ENCODE measurements around the gene TARDBP. TPM values are rescaled to one million over a fixed set of nuclear protein-coding genes. Genes with fewer than 3 reads are reported as not detected.

Gene TARDBP
- total RNA-seq, 1 experiment from 2014 or later = 283 TPM

GRCh38 chr1:11058595-11059154 is 46.2 kb downstream of the TARDBP start:
- BruUV-seq (replicated peaks) = TSS peak; percentile 18
- no peak for DNase-seq (ENCODE audit: low spot score)
- intact Hi-C loops (cut with micrococcal nuclease; ENCODE audit: unreplicated experiment) = no loop called here
- Histone ChIP-seq H3K27ac (ENCODE audit: low read depth, low read length, poor library complexity, severe bottlenecking) (peak overlapping the region; percentile 78), H3K4me1 (ENCODE audit: insufficient read depth, low read length, poor library complexity, severe bottlenecking) (peaks cover 4% of the 10 kb centered on the region), H3K36me3 (ENCODE audit: insufficient read depth, low read length, poor library complexity, severe bottlenecking) (peaks cover 29% of the 10 kb centered on the region), H3K4me3 (ENCODE audit: low read depth, low read length, poor library complexity, severe bottlenecking) (peak overlapping the region; percentile 87), H3K27me3 (replicated peaks; ENCODE audit: insufficient read depth, low read depth, low read length, poor library complexity) (no peaks in the 10 kb centered on the region), H3K9me3 (ENCODE audit: low read depth, low read length, poor library complexity, severe bottlenecking) (no peaks in the 10 kb centered on the region)
- TF ChIP-seq CTCF (conservative IDR thresholded peaks at IDR 0.05; ENCODE audit: low read depth, low read length) (no peak), EZH2 (IDR thresholded peaks at IDR 0.05; ENCODE audit: borderline replicate concordance, low read depth, low read length, poor library complexity, severe bottlenecking) (no peak)
- ChIA-PET CTCF (no interaction called here), POLR2A (ENCODE audit: low non-redundant PET) (no interaction called here)

GRCh38 chr1:11059155-11059967 is 46.9 kb downstream of the TARDBP start:
- Histone ChIP-seq H3K4me1 (ENCODE audit: insufficient read depth, low read length, poor library complexity, severe bottlenecking) (peaks cover 4% of the 10 kb centered on the region), H3K36me3 (ENCODE audit: insufficient read depth, low read length, poor library complexity, severe bottlenecking) (peaks cover 28% of the 10 kb centered on the region), H3K27me3 (replicated peaks; ENCODE audit: insufficient read depth, low read depth, low read length, poor library complexity) (no peaks in the 10 kb centered on the region), H3K9me3 (ENCODE audit: low read depth, low read length, poor library complexity, severe bottlenecking) (no peaks in the 10 kb centered on the region), H3K27ac (ENCODE audit: low read depth, low read length, poor library complexity, severe bottlenecking) (peak overlapping the region; percentile 78), H3K4me3 (ENCODE audit: low read depth, low read length, poor library complexity, severe bottlenecking) (peak overlapping the region; percentile 87)
- peak; percentile 29 for DNase-seq (ENCODE audit: low spot score)
- no peak for TF ChIP-seq CTCF (conservative IDR thresholded peaks at IDR 0.05; ENCODE audit: low read depth, low read length)
- TF ChIP-seq EZH2 (IDR thresholded peaks at IDR 0.05; ENCODE audit: borderline replicate concordance, low read depth, low read length, poor library complexity, severe bottlenecking) = no peak
- ChIA-PET POLR2A (ENCODE audit: low non-redundant PET) (no interaction called here), CTCF (interaction anchor here (0.6 kb wide), 1 partner anchor 601 kb away, joined by 12 read pairs; no protein-coding TSS in a partner anchor)
- intact Hi-C loops (cut with micrococcal nuclease; ENCODE audit: unreplicated experiment) = no loop called here
- no TSS peak for BruUV-seq (replicated peaks)

DNA sequence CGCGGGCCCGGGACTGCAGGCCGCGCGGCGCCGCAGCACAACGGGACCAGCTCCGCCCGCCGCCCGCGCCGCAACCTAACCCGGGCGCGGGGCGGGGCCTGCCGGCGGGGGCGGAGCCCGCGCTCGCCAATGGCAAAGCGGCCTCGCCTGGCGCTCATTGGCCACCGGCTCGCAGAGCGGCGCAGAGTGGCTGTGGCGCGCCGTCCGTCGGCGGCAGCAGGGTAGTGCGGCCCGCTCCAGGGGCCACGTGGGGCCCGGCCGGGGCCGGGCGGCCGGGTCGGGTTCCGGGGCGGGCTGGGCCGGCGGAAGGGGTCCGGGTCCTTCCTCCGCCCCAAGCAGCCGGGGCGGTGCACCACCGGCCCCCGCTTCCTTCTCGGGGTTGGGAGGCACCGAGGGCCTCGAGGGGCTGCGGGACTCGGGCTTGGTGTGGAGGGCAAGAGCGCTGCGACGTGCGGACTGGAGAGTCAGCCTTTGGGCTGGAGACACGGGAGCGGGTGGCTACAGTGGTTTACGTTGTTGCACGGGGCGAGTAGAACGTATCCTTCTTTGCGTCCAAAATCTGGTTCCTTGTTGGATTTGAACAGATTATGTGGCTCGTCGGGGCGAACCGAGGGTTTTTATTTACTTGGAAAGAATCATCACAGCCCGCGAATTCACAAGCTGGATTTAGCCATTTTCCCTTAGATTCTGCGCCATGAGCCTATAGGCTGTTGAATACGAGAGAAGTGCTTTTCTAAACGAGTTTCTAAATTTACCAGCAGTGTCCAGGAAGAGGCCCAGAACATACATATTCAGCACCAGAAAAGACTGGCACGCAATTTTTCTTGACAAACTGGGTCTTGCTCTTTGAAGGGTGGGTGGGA is 47.7 kb downstream of the TARDBP start, which contains the start of gene SRM:
SRM (minus strand) TSS at position 51 of the 863 bp plus-strand sequence. CDS start 75 bp downstream, outside the sequence.
- peaks cover 4% of the 10 kb centered on the region for H3K4me1 ChIP-seq (ENCODE audit: insufficient read depth, low read length, poor library complexity, severe bottlenecking)
- POLR2A ChIA-PET (ENCODE audit: low non-redundant PET) = no interaction called here
- peak; percentile 96 for DNase-seq (ENCODE audit: low spot score)
- no peaks in the 10 kb centered on the region for H3K27me3 ChIP-seq (replicated peaks; ENCODE audit: insufficient read depth, low read depth, low read length, poor library complexity)
- peaks cover 29% of the 10 kb centered on the region for H3K36me3 ChIP-seq (ENCODE audit: insufficient read depth, low read length, poor library complexity, severe bottlenecking)
- intact Hi-C loops (cut with micrococcal nuclease; ENCODE audit: unreplicated experiment) = no loop called here
- TSS peak; percentile 89 for BruUV-seq (replicated peaks)
- CTCF ChIA-PET = interaction anchor here (0.6 kb wide), 1 partner anchor 602 kb away, joined by 12 read pairs; no protein-coding TSS in a partner anchor
- no peaks in the 10 kb centered on the region for H3K9me3 ChIP-seq (ENCODE audit: low read depth, low read length, poor library complexity, severe bottlenecking)
- TF ChIP-seq CTCF (conservative IDR thresholded peaks at IDR 0.05; ENCODE audit: low read depth, low read length) (no peak), EZH2 (IDR thresholded peaks at IDR 0.05; ENCODE audit: borderline replicate concordance, low read depth, low read length, poor library complexity, severe bottlenecking) (no peak)
- peak within 1 kb of the TSS; percentile 78 for H3K27ac ChIP-seq (ENCODE audit: low read depth, low read length, poor library complexity, severe bottlenecking)
- peak within 1 kb of the TSS; percentile 87 for H3K4me3 ChIP-seq (ENCODE audit: low read depth, low read length, poor library complexity, severe bottlenecking)
